HepG2 (cell line): Measurements from ENCODE around the gene CLDN14. TPM values are rescaled to one million over a fixed set of nuclear protein-coding genes. Genes with fewer than 3 reads are reported as not detected.

ENCODE experiments used
- ATAC-seq: fragments of 200-7000 bp; cut with Tn5 transposase; 3 replicates; pipeline ENCODE4 v1.9.1; 2020; ENCODE audit warnings: mild to moderate bottlenecking, moderate library complexity
- BruUV-seq: library from RNA; stranded (reverse); fragments of 400-500 nt; replicated peaks from 2 replicates; lab custom pipeline; 2021; lab: Mats Ljungman, UMichigan
- CTCF ChIA-PET: fragments of 300-600 bp; formaldehyde crosslinking; extraction: SDS; loops from one replicate; lab custom pipeline; 2021; ENCODE audit warnings: low total read pairs, inconsistent platforms, low intra/inter-chr PET ratio; lab: Yijun Ruan, JAX
- POLR2A ChIA-PET: fragments of 350-600 bp; sonication (Branson Sonifier 250); formaldehyde crosslinking; loops from one replicate; lab custom pipeline; 2020; ENCODE audit warnings: antibody characterized with exemption, inconsistent platforms; lab: Yijun Ruan, JAX
- DNase-seq: peaks from one replicate; pipeline ENCODE4 v3.0.0-alpha.2; 2015; ENCODE audit warnings: low spot score
- FAIRE-seq: peaks from 3 replicates; lab custom pipeline; 2011; peaks lifted over from hg19 to GRCh38; lab: Jason Lieb, UNC
- H2AFZ ChIP-seq: one replicate; pipeline ENCODE4 v1.6.1; 2011; ENCODE audit warnings: low read length, inconsistent platforms
- H3K27ac ChIP-seq: fragments of 300-600 bp; 3 replicates; pipeline ENCODE4 v1.8.0; 2011; ENCODE audit warnings: mixed run types, mild to moderate bottlenecking, mixed read lengths, low read length, inconsistent platforms; ENCODE audit not compliant: insufficient read depth; ENCODE audit errors: extremely low read length
- H3K27me3 ChIP-seq, 2 experiments: fragments of 200-600 bp in 1 of 2; 2 replicates in 1 of 2; 3 replicates in 1 of 2; pipeline versions ENCODE4 v1.6.0 to v1.8.0; 2011; ENCODE audit warnings: low read length in 2 of 2, mild to moderate bottlenecking in 2 of 2, moderate library complexity in 2 of 2, inconsistent platforms in 1 of 2; ENCODE audit not compliant: insufficient read depth in 2 of 2, control insufficient read depth in 1 of 2
- H3K36me3 ChIP-seq, 2 experiments: fragments of 200-600 bp in 1 of 2; replicated peaks in 1 of 2; 2 replicates in 1 of 2; 3 replicates in 1 of 2; pipeline versions ENCODE4 v1.5.1 to v1.8.0; 2011; ENCODE audit warnings: low read length in 2 of 2, inconsistent platforms in 1 of 2; ENCODE audit not compliant: insufficient read depth in 2 of 2, control insufficient read depth in 1 of 2
- H3K4me1 ChIP-seq: 2 replicates; pipeline ENCODE4 v1.5.1; 2012; ENCODE audit warnings: low read length, inconsistent platforms; ENCODE audit not compliant: insufficient read depth
- H3K4me2 ChIP-seq: 2 replicates; pipeline ENCODE4 v1.6.0; 2011; ENCODE audit warnings: low read depth, low read length, inconsistent platforms
- H3K4me3 ChIP-seq, 3 experiments: fragments of 200-600 bp in 1 of 3; sonication (generic), shearing (Covaris generic) in 1 of 3; replicated peaks in 1 of 3; 2 replicates each; pipeline ENCODE4 v1.5.1; 2011 to 2016; ENCODE audit warnings: low read length in 3 of 3, inconsistent platforms in 2 of 3, low read depth in 2 of 3, mild to moderate bottlenecking in 2 of 3, control low read depth in 1 of 3, mixed read lengths in 1 of 3; ENCODE audit not compliant: insufficient read depth in 1 of 3
- H3K79me2 ChIP-seq: one replicate; pipeline ENCODE4 v1.6.1; 2011; ENCODE audit warnings: low read length, inconsistent platforms; ENCODE audit not compliant: insufficient read depth
- H3K9ac ChIP-seq: 2 replicates; pipeline ENCODE4 v1.6.0; 2011; ENCODE audit warnings: mild to moderate bottlenecking, low read depth, low read length, inconsistent platforms; ENCODE audit not compliant: insufficient read depth
- H3K9me3 ChIP-seq: 2 replicates; pipeline ENCODE4 v1.5.1; 2012; ENCODE audit warnings: mild to moderate bottlenecking, low read length
- H4K20me1 ChIP-seq: 2 replicates; pipeline ENCODE4 v1.6.0; 2011; ENCODE audit warnings: inconsistent platforms, mild to moderate bottlenecking, low read length, moderate library complexity; ENCODE audit not compliant: insufficient read depth
- JARID2 ChIP-seq: sonication (generic); formaldehyde crosslinking; IDR thresholded peaks from 2 replicates; pipeline ENCODE4 v1.8.1; 2023; ENCODE audit warnings: missing genetic modification reagents, inconsistent platforms; ENCODE audit not compliant: insufficient replicate concordance
- MED1 ChIP-seq: sonication (generic); formaldehyde crosslinking; IDR thresholded peaks from 2 replicates; pipeline ENCODE4 v1.4.0; 2020; ENCODE audit warnings: missing genetic modification reagents
- NRL ChIP-seq: sonication (generic); formaldehyde crosslinking; IDR thresholded peaks from 2 replicates; pipeline ENCODE4 v1.5.0; 2020; ENCODE audit warnings: missing genetic modification reagents, mild to moderate bottlenecking, moderate library complexity, borderline replicate concordance
- SIN3A ChIP-seq: IDR thresholded peaks from 2 replicates; pipeline ENCODE4 v1.6.1; 2011; ENCODE audit warnings: low read depth, mild to moderate bottlenecking, control low read depth, low read length, borderline replicate concordance
- ZNF530 ChIP-seq: sonication (generic); formaldehyde crosslinking; IDR thresholded peaks from 2 replicates; pipeline ENCODE4 v1.5.0; 2020; ENCODE audit warnings: low read depth, mild to moderate bottlenecking, missing genetic modification reagents
- WGBS: methylation state at CpG from one replicate; pipeline ENCODE4 v1.1.6; 2017; ENCODE audit warnings: low lambda C conversion rate; 5-methylcytosine and 5-hydroxymethylcytosine counted together
- in situ Hi-C: cut with HindIII; loops from 2 replicates; pipeline ENCODE4 v1.10.0; 2017; ENCODE audit warnings: low pct_unique_long_range_greater_than_20kb; ENCODE audit not compliant: extremely low pct_ligation_motif_present
- intact Hi-C: fragments of 100-400 bp; cut with micrococcal nuclease; formaldehyde crosslinking; loops from one replicate; pipeline ENCODE4 v1.10.0; 2022; ENCODE audit not compliant: unreplicated experiment
- polyA plus RNA-seq, 8 experiments: library from polyadenylated mRNA; depleted of rRNA in 3 of 8; stranded (reverse) in 7 of 8; unstranded in 1 of 8; fragments of >200 nt; fragmentation: Illumina TruSeq in 4 of 8; extraction: Trizol in 4 of 8; gene quantifications; 2 replicates each; pipeline versions ENCODE4 v1.2.1 to v1.2.3, GENCODE V29; 2011 to 2016; ENCODE audit warnings: low read depth in 4 of 8, missing spikeins in 1 of 8, mixed read lengths in 1 of 8; ENCODE audit not compliant: insufficient read depth in 1 of 8
- total RNA-seq, 5 experiments: library from RNA; depleted of rRNA; stranded (reverse); fragments of >200 nt; fragmentation: Illumina TruSeq; extraction: Trizol; gene quantifications; 2 replicates each; pipeline ENCODE4 v1.2.3, GENCODE V29; 2016; ENCODE audit warnings: low read depth in 1 of 5
- TF ChIP-seq, protein P1 (sequence below): IDR thresholded peaks from 2 replicates; pipeline ENCODE4 v1.6.1; 2016; ENCODE audit warnings: mild to moderate bottlenecking
- TF ChIP-seq, protein P2 (sequence below): sonication (generic); formaldehyde crosslinking; IDR thresholded peaks from 2 replicates; pipeline ENCODE4 v1.8.1; 2022; ENCODE audit warnings: low read depth, mild to moderate bottlenecking, missing genetic modification reagents

CLDN14 gene
- total and polyA plus RNA-seq, 2 of the 13 experiments (the other 11 are each of a cell fraction or from before 2014, with no cell fraction given), result 1.1 to 1.4 TPM

- TF ChIP-seq SIN3A, result no peak
- TF ChIP-seq NRL (CRISPR knock-in tag), result no peak
- no peak for TF ChIP-seq JARID2 (CRISPR knock-in tag)
- TF ChIP-seq, protein P1, sequence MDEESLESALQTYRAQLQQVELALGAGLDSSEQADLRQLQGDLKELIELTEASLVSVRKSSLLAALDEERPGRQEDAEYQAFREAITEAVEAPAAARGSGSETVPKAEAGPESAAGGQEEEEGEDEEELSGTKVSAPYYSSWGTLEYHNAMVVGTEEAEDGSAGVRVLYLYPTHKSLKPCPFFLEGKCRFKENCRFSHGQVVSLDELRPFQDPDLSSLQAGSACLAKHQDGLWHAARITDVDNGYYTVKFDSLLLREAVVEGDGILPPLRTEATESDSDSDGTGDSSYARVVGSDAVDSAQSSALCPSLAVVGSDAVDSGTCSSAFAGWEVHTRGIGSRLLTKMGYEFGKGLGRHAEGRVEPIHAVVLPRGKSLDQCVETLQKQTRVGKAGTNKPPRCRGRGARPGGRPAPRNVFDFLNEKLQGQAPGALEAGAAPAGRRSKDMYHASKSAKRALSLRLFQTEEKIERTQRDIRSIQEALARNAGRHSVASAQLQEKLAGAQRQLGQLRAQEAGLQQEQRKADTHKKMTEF, result no peak
- TF ChIP-seq ZNF530 (CRISPR knock-in tag), result no peak
- no peak for TF ChIP-seq MED1
- TF ChIP-seq, protein P2, sequence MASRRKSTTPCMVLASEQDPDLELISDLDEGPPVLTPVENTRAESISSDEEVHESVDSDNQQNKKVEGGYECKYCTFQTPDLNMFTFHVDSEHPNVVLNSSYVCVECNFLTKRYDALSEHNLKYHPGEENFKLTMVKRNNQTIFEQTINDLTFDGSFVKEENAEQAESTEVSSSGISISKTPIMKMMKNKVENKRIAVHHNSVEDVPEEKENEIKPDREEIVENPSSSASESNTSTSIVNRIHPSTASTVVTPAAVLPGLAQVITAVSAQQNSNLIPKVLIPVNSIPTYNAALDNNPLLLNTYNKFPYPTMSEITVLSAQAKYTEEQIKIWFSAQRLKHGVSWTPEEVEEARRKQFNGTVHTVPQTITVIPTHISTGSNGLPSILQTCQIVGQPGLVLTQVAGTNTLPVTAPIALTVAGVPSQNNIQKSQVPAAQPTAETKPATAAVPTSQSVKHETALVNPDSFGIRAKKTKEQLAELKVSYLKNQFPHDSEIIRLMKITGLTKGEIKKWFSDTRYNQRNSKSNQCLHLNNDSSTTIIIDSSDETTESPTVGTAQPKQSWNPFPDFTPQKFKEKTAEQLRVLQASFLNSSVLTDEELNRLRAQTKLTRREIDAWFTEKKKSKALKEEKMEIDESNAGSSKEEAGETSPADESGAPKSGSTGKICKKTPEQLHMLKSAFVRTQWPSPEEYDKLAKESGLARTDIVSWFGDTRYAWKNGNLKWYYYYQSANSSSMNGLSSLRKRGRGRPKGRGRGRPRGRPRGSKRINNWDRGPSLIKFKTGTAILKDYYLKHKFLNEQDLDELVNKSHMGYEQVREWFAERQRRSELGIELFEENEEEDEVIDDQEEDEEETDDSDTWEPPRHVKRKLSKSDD (CRISPR knock-in tag), result no peak
- no TSS peak for BruUV-seq
- Histone ChIP-seq H3K36me3 (no peaks in the 10 kb centered on the region), H3K9me3 (no peaks in the 10 kb centered on the region), H2AFZ (no peak overlapping the region), H3K79me2 (no peaks in the 10 kb centered on the region), H3K9ac (no peak overlapping the region), H3K27ac (no peak overlapping the region), H3K4me2 (no peak overlapping the region), H3K4me3 (no peak overlapping the region), H3K4me1 (peaks cover 14% of the 10 kb centered on the region), H3K27me3 (peaks cover 0 to 5% of the 10 kb centered on the region in 2 experiments; a peak in 2 of 5 replicates), H4K20me1 (no peaks in the 10 kb centered on the region)
- ChIA-PET POLR2A (no interaction called here), CTCF (no interaction called here)
- intact Hi-C loops, result no loop called here
- ATAC-seq (no peak), FAIRE-seq (no peak), DNase-seq (no peak)
- in situ Hi-C loops, result no loop called here
- WGBS, result 73% methylated on average over 6 of the region's 6 CpGs
Measured at GRCh38 chr21:36452281-36452825, 27.6 kb downstream of the CLDN14 start.
